Activated T-cell treated with anti-CD3 and anti-CD28 coated beads, Interleukin-2, amount 50 U/mL, for 72 hours (primary cell): Measurements from ENCODE around the gene TBCD. TPM values are rescaled to one million over a fixed set of nuclear protein-coding genes. Genes with fewer than 3 reads are reported as not detected.

Experiments
- ATAC-seq, 2 donors: fragments of 150-1000 bp; cut with Tn5 transposase; replicated peaks in 1 of 2; 2 replicates each; pipeline ENCODE4 v1.10.0; 2021; ENCODE audit warnings: moderate library complexity in 2 of 2, mild to moderate bottlenecking in 1 of 2
- DNase-seq, 2 donors: peaks; one replicate each; pipeline ENCODE4 v3.0.0; 2021 to 2022; ENCODE audit warnings: mixed read lengths in 1 of 2
- H3K27ac Mint-ChIP-seq: one replicate; pipeline ENCODE4 v1.8.0; 2022; ENCODE audit warnings: mild to moderate bottlenecking, moderate library complexity, mixed read lengths
- H3K27me3 Mint-ChIP-seq: one replicate; pipeline ENCODE4 v1.8.0; 2022; ENCODE audit warnings: low read depth, mixed read lengths
- H3K36me3 Mint-ChIP-seq, 2 donors: one replicate each; pipeline ENCODE4 v1.8.0; 2022; ENCODE audit warnings: mixed read lengths in 2 of 2, mild to moderate bottlenecking in 1 of 2; ENCODE audit not compliant: insufficient read depth in 2 of 2
- H3K4me1 Mint-ChIP-seq: one replicate; pipeline ENCODE4 v1.8.0; 2022; ENCODE audit warnings: low read depth, mixed read lengths
- H3K4me3 Mint-ChIP-seq, 2 donors: one replicate each; pipeline ENCODE4 v1.8.0; 2022; ENCODE audit warnings: mild to moderate bottlenecking in 2 of 2, mixed read lengths in 2 of 2, moderate library complexity in 2 of 2
- H3K9me3 Mint-ChIP-seq, 2 donors: one replicate each; pipeline ENCODE4 v1.8.0; 2022; ENCODE audit warnings: mixed read lengths in 2 of 2
- total RNA-seq, 2 donors: library from RNA; stranded (reverse); gene quantifications; one replicate each; pipeline ENCODE4 v1.2.3, GENCODE V29; 2022

TBCD gene
- total RNA-seq, 2 donors from 2014 or later = 112 to 134 TPM

DNA sequence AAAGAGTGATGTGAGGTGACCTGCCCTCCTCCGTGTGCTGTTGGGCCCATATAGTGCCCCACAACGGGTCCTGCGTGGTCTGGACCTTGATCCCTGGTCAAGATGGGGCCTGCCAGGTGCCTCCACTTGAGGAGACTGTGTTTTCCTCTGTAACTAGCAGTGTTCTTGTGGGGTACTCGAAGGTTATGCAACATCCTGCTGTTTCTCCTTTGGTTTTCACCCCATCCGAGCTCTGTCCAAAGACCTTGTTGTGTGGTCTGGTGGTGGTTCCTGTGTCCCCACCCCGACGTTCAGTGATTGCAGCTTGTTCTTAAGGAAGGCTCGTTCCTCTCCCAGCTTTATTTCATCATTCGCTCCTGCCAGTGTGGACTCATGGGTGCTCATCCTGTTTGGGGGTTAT is 126.7 kb downstream of the TBCD start:
- Mint-ChIP-seq H3K27me3 (no peaks in the 10 kb centered on the region), H3K4me1 (peaks cover 74% of the 10 kb centered on the region), H3K4me3 (peak overlapping the region; percentile 5 to 8), H3K9me3 (no peaks in the 10 kb centered on the region), H3K36me3 (peaks cover 0 to 4% of the 10 kb centered on the region in 2 donors), H3K27ac (peak overlapping the region; percentile 72)
- ATAC-seq = no peak
- no peak for DNase-seq

- H3K4me1 Mint-ChIP-seq = peaks cover 82% of the 10 kb centered on the region
Observed at GRCh38 chr17:82879241-82879640, 127.4 kb downstream of the TBCD start.

GRCh38 chr17:82880620-82881323 is 128.9 kb downstream of the TBCD start:
- Mint-ChIP-seq H3K27me3 (no peaks in the 10 kb centered on the region), H3K27ac (no peak overlapping the region), H3K4me3 (no peak overlapping the region), H3K9me3 (no peaks in the 10 kb centered on the region), H3K4me1 (peaks cover 85% of the 10 kb centered on the region), H3K36me3 (peaks cover 0 to 6% of the 10 kb centered on the region in 2 donors)
- no peak for ATAC-seq
- no peak for DNase-seq

More at GRCh38 chr17:82879241-82879640, 127.4 kb downstream of the TBCD start:
- peaks cover 0 to 6% of the 10 kb centered on the region in 2 donors for H3K36me3 Mint-ChIP-seq
- no peaks in the 10 kb centered on the region for H3K27me3 Mint-ChIP-seq
- no peak for ATAC-seq
- H3K27ac Mint-ChIP-seq = no peak overlapping the region
- no peak overlapping the region for H3K4me3 Mint-ChIP-seq
- DNase-seq = no peak
- H3K9me3 Mint-ChIP-seq = no peaks in the 10 kb centered on the region

DNA sequence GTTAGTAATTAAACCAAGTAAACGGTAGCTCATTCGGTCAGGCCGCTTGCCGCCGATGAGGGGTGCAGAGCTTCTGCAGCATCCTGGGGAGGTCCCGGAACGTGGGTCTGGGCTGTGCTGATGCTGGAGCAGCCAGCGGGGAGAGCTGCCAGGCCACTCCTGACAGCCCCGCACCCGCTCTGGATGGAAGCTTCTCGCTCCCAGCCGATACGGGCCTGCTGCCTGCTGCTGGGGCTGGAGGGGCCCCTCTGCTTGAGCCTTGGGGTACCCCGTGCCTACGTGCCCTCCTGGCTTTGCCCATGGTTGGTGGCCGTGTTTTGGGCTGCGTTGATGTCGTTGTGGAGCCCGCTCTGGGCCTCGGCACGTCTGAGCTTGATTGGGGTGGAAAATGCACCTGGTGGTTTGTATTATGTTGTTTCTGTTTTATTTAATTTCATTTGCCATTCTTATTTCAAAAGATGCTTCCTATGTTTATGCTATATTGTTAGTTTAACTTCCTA is 129.5 kb downstream of the TBCD start:
- no peaks in the 10 kb centered on the region for H3K9me3 Mint-ChIP-seq
- no peaks in the 10 kb centered on the region for H3K27me3 Mint-ChIP-seq
- H3K4me1 Mint-ChIP-seq = peaks cover 85% of the 10 kb centered on the region
- ATAC-seq (no peak), DNase-seq (no peak)
- peaks cover 0 to 6% of the 10 kb centered on the region in 2 donors for H3K36me3 Mint-ChIP-seq
- peak overlapping the region in 1 of 2 donors; percentile 38 for H3K4me3 Mint-ChIP-seq
- peak overlapping the region; percentile 27 for H3K27ac Mint-ChIP-seq

DNA sequence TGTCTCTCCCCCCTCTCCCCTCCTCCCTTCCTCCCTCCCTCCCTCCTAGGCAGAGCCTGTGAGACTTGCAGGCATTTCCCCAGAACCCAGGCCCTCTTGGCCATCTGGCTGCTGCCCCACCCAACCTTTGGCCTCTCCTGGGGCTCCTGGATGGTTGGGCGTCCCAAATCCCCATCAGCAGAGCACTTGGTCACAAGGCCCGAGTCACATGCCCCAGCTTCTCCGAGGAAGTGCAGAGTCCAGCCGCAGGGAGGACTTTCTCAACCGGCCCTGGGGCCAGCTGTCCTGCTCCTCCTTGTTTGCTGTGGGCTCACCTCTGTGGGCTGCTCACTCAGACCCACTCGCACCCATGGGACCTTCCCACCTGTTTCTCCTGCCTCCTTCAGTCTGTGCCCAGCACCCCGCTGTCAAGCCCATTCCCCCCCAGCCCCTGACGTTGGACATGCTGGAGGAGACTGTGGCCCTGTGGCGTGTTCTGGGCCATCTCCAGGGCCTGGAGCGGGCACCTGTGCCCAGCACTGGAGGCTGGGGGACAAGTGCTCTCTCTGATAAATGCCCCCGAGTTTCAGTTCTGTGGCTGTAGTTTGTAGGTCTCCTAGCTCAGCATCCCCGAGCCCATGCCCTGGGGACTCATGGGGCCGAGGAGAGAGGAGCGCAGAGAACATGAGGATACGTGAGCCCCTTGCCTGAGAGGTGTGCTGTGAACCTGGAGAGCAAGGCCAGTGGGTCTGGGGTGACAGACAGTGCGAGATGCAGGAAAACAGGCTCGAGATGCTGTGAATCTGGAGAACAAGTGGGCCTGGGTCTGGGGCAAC is 130.2 kb downstream of the TBCD start:
- Mint-ChIP-seq H3K4me3 (peak overlapping the region; percentile 78 to 90), H3K4me1 (peaks cover 79% of the 10 kb centered on the region), H3K27me3 (no peaks in the 10 kb centered on the region), H3K9me3 (no peaks in the 10 kb centered on the region), H3K27ac (peak overlapping the region; percentile 69), H3K36me3 (peaks cover 0 to 6% of the 10 kb centered on the region in 2 donors)
- no peak for DNase-seq
- ATAC-seq = no peak

DNA sequence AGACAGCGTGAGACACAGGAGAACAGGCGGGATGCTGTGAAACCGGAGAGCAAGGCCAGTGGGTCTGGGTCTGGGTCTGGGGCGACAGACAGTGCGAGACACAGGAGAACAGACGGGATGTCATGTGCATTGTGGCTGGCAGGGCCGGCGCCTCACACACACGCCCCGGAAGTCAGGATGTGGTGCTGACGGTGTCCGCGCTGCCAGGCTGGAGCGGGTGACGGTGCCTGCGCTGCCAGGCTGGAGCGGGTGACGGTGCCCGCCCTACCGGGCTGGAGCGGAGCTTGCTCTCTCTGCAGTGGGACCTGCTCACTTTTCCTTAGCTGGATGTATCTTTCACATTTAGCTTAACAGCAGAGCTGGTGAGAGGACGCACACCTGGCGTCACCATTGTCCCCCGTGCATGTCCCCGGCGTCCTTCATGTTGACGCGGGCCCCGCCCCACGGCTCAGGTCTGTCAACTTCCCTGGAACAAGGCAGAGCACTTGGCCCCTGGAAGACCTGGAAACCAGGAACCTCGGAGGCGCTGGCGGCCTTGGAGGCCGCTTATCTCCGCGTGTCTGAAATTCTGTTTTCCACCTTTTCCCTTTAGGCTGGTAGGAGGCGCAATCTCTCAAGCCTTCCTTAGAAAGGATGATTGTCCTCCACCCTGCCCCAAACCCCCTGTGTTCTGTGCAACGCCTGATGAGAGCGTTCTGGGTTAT is 131.0 kb downstream of the TBCD start:
- H3K36me3 Mint-ChIP-seq = peaks cover 0 to 9% of the 10 kb centered on the region in 2 donors
- ATAC-seq (peak; percentile 90 to 93), DNase-seq (peak; percentile 79 to 83)
- peak overlapping the region; percentile 69 for H3K27ac Mint-ChIP-seq
- H3K4me3 Mint-ChIP-seq = peak overlapping the region; percentile 78 to 90
- no peaks in the 10 kb centered on the region for H3K27me3 Mint-ChIP-seq
- peaks cover 79% of the 10 kb centered on the region for H3K4me1 Mint-ChIP-seq
- no peaks in the 10 kb centered on the region for H3K9me3 Mint-ChIP-seq

- Mint-ChIP-seq H3K9me3 (no peaks in the 10 kb centered on the region), H3K27ac (no peak overlapping the region), H3K4me1 (peaks cover 73% of the 10 kb centered on the region), H3K36me3 (peaks cover 0 to 5% of the 10 kb centered on the region in 2 donors), H3K27me3 (no peaks in the 10 kb centered on the region), H3K4me3 (peak overlapping the region; percentile 78 to 90)
- DNase-seq = no peak
- no peak for ATAC-seq
Observed at GRCh38 chr17:82883419-82884031, 131.7 kb downstream of the TBCD start.

DNA sequence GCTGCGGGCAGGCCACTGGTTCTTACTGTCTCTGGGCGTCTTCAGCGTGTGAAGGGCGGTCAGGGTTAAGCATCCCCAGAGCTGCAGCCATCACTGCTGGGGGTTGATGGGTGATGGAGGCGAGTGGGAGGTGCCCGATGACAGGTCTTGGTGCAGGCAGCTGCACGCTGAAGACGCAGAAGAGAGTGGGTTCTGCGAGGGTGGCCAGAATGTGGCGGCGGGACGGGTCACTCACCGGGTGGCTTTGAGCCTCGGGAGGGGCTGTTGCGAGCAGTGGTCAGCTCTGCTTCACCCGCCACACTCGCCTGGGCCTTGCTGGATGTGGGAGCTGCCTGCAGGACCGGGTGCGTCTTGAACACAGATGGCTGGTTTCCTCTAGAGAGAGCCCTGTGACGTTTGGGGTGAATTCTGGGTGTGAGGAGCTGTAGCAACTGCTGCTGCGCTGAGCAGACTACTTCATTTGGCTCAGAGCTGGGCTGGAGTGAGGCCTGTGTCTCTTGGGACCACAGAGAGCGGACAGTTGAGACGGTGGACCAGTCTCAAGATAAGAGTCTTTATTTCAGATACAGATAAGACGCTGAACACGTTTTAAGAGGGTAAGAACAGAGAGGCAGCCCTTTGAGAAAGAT is 132.6 kb downstream of the TBCD start:
- Mint-ChIP-seq H3K27me3 (no peaks in the 10 kb centered on the region), H3K4me3 (peak overlapping the region; percentile 70 to 90), H3K27ac (peak overlapping the region; percentile 92), H3K36me3 (peaks cover 0 to 5% of the 10 kb centered on the region in 2 donors), H3K9me3 (no peaks in the 10 kb centered on the region), H3K4me1 (peaks cover 63% of the 10 kb centered on the region)
- DNase-seq (no peak), ATAC-seq (no peak)

DNA sequence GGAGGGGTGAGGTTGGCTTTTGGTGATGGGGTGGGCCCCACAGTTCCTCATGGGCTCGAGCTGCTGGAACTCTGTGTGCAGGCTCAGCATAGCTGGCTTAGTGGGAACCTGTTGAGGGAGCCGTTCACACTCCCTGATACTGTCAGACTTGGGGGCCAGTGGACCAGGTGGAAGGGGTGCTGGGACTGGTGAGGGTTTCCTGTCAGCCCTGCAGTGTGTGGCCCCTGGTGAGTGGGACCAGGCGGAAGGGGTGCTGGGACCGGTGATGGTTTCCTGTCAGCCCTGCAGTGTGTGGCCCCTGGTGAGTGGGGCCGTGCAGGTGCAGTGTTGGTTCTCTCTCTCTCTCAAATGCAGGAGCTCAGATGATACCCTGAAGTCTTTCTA is 133.1 kb downstream of the TBCD start:
- Mint-ChIP-seq H3K27me3 (no peaks in the 10 kb centered on the region), H3K27ac (peak overlapping the region; percentile 92), H3K9me3 (no peaks in the 10 kb centered on the region), H3K4me3 (peak overlapping the region; percentile 70 to 90), H3K4me1 (peaks cover 60% of the 10 kb centered on the region), H3K36me3 (peaks cover 0 to 5% of the 10 kb centered on the region in 2 donors)
- ATAC-seq (peak; percentile 50 to 71), DNase-seq (peak; percentile 36 to 52)

DNA sequence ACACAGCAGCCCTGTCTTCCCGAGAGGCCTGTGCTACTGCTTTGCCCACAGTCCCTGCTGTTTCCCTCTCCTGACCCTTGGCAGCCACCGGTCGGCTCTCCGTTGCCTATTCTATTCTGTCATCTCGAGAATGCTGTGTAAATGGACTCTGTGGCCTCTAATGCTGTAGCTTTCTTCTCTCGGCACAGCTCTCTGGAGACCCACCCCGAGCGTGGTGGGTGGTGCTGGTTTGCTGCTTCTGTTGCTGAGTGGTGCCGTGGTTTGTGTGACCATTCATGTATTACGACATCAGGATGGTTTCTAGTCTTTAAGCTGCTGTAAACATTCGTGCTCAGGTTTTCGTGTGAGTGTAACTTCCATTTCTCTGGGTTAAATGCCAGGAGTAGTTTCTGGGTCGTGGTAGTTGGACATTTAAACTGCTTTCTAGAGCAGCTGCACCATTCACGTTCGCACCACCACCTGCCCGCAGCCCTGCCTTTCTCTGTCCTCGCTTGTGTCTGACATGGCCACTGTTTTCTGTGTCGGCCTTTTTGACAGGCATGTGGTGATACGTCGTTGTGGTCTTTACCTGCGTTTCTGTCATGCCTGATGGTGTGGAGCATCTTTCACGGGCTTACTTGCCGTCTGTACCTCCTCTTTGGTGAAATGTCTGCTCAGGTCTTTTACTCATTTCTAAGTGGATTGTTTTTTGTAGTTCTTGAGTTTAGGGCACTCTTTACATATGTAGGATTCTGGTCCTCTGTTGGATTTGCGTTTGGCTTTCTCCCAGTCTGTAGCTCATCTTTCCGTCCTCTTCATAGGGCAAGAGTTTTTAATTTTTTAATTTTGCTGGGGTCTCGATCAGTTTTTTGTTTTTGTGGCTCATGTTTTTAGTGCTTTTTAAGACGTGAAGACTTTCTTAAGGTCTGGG is 135.6 kb downstream of the TBCD start:
- Mint-ChIP-seq H3K27ac (peak overlapping the region; percentile 12), H3K27me3 (no peaks in the 10 kb centered on the region), H3K4me1 (peaks cover 51% of the 10 kb centered on the region), H3K4me3 (peak overlapping the region; percentile 6 to 34), H3K36me3 (peaks cover 0 to 5% of the 10 kb centered on the region in 2 donors), H3K9me3 (no peaks in the 10 kb centered on the region)
- DNase-seq (peak in 1 of 2 donors; percentile 23), ATAC-seq (no peak)

- no peak for ATAC-seq
- Mint-ChIP-seq H3K4me3 (no peak overlapping the region), H3K4me1 (peaks cover 51% of the 10 kb centered on the region), H3K27ac (peak overlapping the region; percentile 12), H3K36me3 (peaks cover under 1 to 3% of the 10 kb centered on the region in 2 donors), H3K27me3 (no peaks in the 10 kb centered on the region), H3K9me3 (no peaks in the 10 kb centered on the region)
- no peak for DNase-seq
Observed at GRCh38 chr17:82888583-82889495, 137.0 kb downstream of the TBCD start.
